PFSK-1 (cell line): ENCODE measurements around the gene PRDM16.

ENCODE experiments used
- POLR2AphosphoS5 ChIP-seq: IDR thresholded peaks from 2 replicates; pipeline ENCODE4 v1.6.1; 2012; ENCODE audit warnings: low read depth, mild to moderate bottlenecking, control low read depth, low read length, moderate library complexity
- TF ChIP-seq, protein P1 (sequence below), 2 experiments: IDR thresholded peaks; 2 replicates each; pipeline versions ENCODE4 v1.6.1 to v1.8.0; 2011 to 2012; ENCODE audit warnings: low read depth in 2 of 2, low read length in 2 of 2, control low read depth in 1 of 2, inconsistent platforms in 1 of 2, mild to moderate bottlenecking in 1 of 2, moderate library complexity in 1 of 2; ENCODE audit not compliant: insufficient read depth in 1 of 2

DNA sequence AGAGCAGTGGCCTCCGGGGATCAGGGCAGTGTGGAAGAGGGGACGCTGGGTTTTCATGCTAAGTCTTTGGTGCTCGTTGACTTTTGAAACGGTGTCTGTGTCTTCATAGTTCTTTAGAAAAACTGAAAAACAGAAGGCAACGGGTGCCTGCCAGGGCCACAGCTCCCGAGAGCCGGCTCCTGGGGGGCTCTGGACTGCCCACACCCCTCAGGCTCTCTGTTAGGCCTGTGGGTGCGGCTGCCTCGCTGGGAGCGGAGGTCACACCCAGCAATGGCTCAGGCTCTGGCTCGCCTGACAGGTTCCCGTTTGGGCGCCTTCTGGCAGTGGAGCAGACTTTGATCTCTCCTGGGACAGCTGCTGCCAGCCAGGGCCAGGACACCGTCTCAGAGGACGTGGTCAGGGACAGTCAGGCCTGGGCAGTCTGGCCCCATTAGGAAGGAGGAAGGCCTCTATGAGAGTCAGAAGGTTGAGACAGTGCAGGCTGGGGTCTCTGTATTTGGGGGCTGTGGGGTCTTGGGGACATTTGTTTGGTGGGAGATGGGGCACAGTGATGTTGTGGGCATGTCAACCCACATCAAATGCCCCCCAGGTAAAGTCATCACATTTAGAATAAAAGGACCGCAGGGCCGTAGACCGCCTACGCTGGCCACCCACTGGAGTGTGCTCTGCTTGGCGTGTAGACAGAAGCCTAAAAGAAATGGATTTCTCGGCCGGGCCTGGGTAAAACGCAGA is 391.1 kb downstream of the PRDM16 start:
- TF ChIP-seq POLR2AphosphoS5, result no peak
- TF ChIP-seq, protein P1, sequence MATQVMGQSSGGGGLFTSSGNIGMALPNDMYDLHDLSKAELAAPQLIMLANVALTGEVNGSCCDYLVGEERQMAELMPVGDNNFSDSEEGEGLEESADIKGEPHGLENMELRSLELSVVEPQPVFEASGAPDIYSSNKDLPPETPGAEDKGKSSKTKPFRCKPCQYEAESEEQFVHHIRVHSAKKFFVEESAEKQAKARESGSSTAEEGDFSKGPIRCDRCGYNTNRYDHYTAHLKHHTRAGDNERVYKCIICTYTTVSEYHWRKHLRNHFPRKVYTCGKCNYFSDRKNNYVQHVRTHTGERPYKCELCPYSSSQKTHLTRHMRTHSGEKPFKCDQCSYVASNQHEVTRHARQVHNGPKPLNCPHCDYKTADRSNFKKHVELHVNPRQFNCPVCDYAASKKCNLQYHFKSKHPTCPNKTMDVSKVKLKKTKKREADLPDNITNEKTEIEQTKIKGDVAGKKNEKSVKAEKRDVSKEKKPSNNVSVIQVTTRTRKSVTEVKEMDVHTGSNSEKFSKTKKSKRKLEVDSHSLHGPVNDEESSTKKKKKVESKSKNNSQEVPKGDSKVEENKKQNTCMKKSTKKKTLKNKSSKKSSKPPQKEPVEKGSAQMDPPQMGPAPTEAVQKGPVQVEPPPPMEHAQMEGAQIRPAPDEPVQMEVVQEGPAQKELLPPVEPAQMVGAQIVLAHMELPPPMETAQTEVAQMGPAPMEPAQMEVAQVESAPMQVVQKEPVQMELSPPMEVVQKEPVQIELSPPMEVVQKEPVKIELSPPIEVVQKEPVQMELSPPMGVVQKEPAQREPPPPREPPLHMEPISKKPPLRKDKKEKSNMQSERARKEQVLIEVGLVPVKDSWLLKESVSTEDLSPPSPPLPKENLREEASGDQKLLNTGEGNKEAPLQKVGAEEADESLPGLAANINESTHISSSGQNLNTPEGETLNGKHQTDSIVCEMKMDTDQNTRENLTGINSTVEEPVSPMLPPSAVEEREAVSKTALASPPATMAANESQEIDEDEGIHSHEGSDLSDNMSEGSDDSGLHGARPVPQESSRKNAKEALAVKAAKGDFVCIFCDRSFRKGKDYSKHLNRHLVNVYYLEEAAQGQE (IDR thresholded peaks at IDR 0.05; ENCODE audit: insufficient read depth in 1 of 2, low read depth in 2 of 2, low read length in 2 of 2), result no peak
